Glutamatergic neuron (in vitro differentiated cells): Measurements from ENCODE around the gene ELANE. TPM values are rescaled to one million over a fixed set of nuclear protein-coding genes. Genes with fewer than 3 reads are reported as not detected.

Source experiments
- DNase-seq: peaks from one replicate; pipeline ENCODE4 v3.0.0; 2022
- H3K27ac Mint-ChIP-seq: one replicate; pipeline ENCODE4 v1.8.0; 2020; ENCODE audit warnings: mild to moderate bottlenecking, mixed read lengths, inconsistent platforms; ENCODE audit not compliant: unreplicated experiment
- H3K27me3 Mint-ChIP-seq: one replicate; pipeline ENCODE4 v1.8.0; 2020; ENCODE audit warnings: mild to moderate bottlenecking, moderate library complexity, mixed read lengths, inconsistent platforms; ENCODE audit not compliant: unreplicated experiment
- H3K36me3 Mint-ChIP-seq: one replicate; pipeline ENCODE4 v1.8.0; 2020; ENCODE audit warnings: mild to moderate bottlenecking, mixed read lengths, inconsistent platforms; ENCODE audit not compliant: unreplicated experiment
- H3K4me1 Mint-ChIP-seq: one replicate; pipeline ENCODE4 v1.8.0; 2020; ENCODE audit warnings: mild to moderate bottlenecking, low read depth, mixed read lengths, inconsistent platforms; ENCODE audit not compliant: unreplicated experiment
- H3K4me3 Mint-ChIP-seq: one replicate; pipeline ENCODE4 v1.8.0; 2020; ENCODE audit warnings: mild to moderate bottlenecking, mixed read lengths, inconsistent platforms; ENCODE audit not compliant: unreplicated experiment
- H3K9me3 Mint-ChIP-seq: one replicate; pipeline ENCODE4 v1.8.0; 2020; ENCODE audit warnings: mild to moderate bottlenecking, moderate library complexity, mixed read lengths, inconsistent platforms; ENCODE audit not compliant: unreplicated experiment
- total RNA-seq: library from RNA; stranded (reverse); fragmentation: NEBNext Ultra II Directional; extraction: Animal tissue kit (Norgen Biotek cat#: 25700); gene quantifications from one replicate; pipeline ENCODE4 v1.2.1, GENCODE V29; 2021; ENCODE audit not compliant: unreplicated experiment
- TF ChIP-seq, protein P1 (sequence below): fragments of 200-600 bp; sonication (generic); IDR thresholded peaks from one replicate; pipeline ENCODE4 v1.5.0; 2021; ENCODE audit not compliant: partially characterized antibody, unreplicated experiment

Gene ELANE
- total RNA-seq, 1 donor from 2014 or later: not detected

DNA sequence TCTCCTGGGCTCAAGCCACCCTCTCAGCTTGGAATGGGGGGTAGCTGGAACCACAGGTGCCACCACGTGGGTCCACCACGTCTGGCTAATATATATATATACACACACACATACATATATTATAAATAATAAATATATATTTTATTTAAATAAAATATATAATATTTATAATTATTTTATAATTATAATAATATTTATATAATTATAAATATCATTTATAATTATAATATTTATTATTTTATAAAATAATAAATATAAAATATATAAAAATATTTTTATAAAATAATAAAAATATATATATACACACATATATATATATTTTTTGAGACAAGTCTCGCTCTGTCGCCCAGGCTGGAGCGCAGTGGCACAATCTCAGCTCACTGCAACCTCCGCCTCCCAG is 2.4 kb downstream of the ELANE start:
- no peak for DNase-seq
- H3K4me1 Mint-ChIP-seq: no peaks in the 10 kb centered on the region
- no peak overlapping the region for H3K4me3 Mint-ChIP-seq
- no peaks in the 10 kb centered on the region for H3K27me3 Mint-ChIP-seq
- peaks cover 4% of the 10 kb centered on the region for H3K9me3 Mint-ChIP-seq
- no peak overlapping the region for H3K27ac Mint-ChIP-seq
- H3K36me3 Mint-ChIP-seq: no peaks in the 10 kb centered on the region
- TF ChIP-seq, protein P1, sequence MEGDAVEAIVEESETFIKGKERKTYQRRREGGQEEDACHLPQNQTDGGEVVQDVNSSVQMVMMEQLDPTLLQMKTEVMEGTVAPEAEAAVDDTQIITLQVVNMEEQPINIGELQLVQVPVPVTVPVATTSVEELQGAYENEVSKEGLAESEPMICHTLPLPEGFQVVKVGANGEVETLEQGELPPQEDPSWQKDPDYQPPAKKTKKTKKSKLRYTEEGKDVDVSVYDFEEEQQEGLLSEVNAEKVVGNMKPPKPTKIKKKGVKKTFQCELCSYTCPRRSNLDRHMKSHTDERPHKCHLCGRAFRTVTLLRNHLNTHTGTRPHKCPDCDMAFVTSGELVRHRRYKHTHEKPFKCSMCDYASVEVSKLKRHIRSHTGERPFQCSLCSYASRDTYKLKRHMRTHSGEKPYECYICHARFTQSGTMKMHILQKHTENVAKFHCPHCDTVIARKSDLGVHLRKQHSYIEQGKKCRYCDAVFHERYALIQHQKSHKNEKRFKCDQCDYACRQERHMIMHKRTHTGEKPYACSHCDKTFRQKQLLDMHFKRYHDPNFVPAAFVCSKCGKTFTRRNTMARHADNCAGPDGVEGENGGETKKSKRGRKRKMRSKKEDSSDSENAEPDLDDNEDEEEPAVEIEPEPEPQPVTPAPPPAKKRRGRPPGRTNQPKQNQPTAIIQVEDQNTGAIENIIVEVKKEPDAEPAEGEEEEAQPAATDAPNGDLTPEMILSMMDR: no peak

DNA sequence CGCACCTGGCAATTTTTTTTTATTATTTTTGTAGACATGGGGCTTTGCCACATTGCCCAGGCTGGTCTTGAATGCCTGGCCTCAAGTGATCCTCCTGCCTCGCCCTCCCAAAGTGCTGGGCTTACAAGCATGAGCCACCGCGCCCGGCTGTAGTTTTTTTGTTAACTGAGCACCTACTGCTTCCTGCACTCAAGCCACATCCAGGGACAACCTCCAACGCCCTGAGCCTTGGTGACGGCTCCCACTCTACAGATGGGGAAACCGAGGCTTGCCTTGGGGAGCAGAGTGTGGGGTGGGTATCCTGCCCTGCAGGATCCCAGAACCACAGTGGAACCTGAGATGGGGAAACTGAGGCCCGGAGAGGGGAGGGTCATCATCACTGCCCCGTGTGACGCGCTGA is 3.0 kb downstream of the ELANE start:
- Mint-ChIP-seq H3K4me1 (no peaks in the 10 kb centered on the region), H3K4me3 (no peak overlapping the region), H3K36me3 (no peaks in the 10 kb centered on the region), H3K27ac (no peak overlapping the region), H3K9me3 (peaks cover 4% of the 10 kb centered on the region), H3K27me3 (peaks cover 3% of the 10 kb centered on the region)
- no peak for DNase-seq
- TF ChIP-seq, protein P1: no peak

DNA sequence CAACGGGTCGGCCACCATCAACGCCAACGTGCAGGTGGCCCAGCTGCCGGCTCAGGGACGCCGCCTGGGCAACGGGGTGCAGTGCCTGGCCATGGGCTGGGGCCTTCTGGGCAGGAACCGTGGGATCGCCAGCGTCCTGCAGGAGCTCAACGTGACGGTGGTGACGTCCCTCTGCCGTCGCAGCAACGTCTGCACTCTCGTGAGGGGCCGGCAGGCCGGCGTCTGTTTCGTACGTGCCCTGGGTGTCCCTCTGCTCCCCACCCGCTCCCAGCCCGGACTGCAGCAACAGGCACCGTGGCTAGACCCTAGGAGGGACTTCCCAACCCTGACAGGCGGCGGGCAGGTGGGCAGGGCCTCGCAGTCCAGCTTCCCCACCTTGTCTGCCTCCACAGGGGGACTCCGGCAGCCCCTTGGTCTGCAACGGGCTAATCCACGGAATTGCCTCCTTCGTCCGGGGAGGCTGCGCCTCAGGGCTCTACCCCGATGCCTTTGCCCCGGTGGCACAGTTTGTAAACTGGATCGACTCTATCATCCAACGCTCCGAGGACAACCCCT is 3.5 kb downstream of the ELANE start:
- H3K27me3 Mint-ChIP-seq: peaks cover 3% of the 10 kb centered on the region
- no peak overlapping the region for H3K4me3 Mint-ChIP-seq
- H3K9me3 Mint-ChIP-seq: peaks cover 4% of the 10 kb centered on the region
- TF ChIP-seq, protein P1: no peak
- DNase-seq: no peak
- H3K4me1 Mint-ChIP-seq: no peaks in the 10 kb centered on the region
- no peaks in the 10 kb centered on the region for H3K36me3 Mint-ChIP-seq
- H3K27ac Mint-ChIP-seq: no peak overlapping the region

DNA sequence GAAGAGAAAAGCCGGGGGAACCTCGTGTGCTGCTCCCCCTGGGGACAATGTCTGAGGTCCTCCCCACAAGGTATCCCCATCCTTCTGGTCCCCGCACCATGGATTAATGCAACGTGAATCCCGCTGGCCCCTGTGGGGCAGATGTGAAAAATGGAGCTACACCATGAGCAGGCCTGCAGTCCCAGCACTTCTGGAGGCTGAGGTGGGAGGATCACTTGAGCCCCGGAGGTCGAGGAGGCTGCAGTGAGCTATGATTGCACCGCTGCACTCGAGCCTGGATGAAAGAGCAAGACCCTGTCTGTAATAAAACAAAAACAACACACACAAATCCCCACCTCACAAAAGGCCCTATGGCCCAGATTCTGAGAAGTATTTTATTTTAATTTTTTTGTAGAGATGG is 6.2 kb downstream of the ELANE start:
- H3K4me1 Mint-ChIP-seq: no peaks in the 10 kb centered on the region
- peaks cover 7% of the 10 kb centered on the region for H3K27me3 Mint-ChIP-seq
- no peak overlapping the region for H3K4me3 Mint-ChIP-seq
- TF ChIP-seq, protein P1: no peak
- no peak overlapping the region for H3K27ac Mint-ChIP-seq
- H3K36me3 Mint-ChIP-seq: no peaks in the 10 kb centered on the region
- DNase-seq: no peak
- peaks cover 3% of the 10 kb centered on the region for H3K9me3 Mint-ChIP-seq

DNA sequence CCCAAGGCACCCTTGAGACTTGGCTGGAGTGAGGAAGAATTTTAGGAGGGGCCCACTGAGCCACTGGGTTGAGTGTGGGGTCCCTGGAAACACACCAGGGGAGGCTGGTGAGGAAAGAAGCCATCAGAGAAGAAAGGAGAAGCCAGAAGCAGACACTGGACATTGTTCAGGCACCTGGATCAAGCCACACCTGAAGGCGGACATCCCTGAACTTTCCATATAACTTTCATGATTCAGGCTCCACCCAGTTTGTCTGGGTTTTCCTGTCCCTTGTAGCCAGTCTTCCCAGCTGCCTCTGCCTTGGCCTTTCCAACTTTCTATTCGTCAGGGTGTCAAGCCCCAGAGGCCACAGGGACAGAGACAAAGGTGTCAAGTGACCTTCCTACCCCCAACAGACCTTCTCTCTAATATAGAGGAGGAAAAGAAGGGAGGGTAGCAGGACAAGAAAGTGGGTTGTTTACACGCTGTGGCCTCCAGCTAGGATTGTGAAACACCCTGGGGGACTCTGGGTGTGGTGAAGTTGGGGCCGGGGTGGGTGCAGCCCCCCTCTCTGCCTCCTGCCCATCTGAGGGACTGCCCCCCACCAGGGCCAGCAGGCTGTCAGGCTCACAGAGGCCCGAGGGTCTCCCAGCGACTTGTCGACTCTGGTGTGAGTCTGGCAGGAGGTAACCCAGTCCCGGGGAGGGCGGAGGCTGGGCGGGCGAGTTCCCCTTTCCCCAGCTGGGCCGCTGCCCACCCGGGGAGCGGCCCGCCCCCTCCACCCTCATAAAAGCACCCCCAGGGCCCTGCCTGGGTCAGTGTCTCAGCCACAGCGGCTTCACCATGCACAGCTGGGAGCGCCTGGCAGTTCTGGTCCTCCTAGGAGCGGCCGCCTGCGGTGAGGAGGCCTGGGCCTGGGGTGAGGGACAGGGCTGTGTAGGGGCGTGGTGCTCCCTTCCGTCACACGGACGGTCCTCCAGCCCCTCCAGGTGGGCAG is 7.1 kb downstream of the ELANE start, which contains the start of gene CFD:
Gene CFD, plus strand, starts transcription at position 797 of the 976 bp plus-strand sequence. Its CDS starts 26 bp downstream, at position 823.
- Mint-ChIP-seq H3K9me3 (peaks cover 7% of the 10 kb centered on the region), H3K27me3 (peaks cover 9% of the 10 kb centered on the region), H3K4me1 (no peaks in the 10 kb centered on the region), H3K36me3 (no peaks in the 10 kb centered on the region), H3K4me3 (peak within 1 kb of the TSS; percentile 38), H3K27ac (no peak within 1 kb of the TSS)
- TF ChIP-seq, protein P1: no peak
- no peak for DNase-seq
